BE2C (cell line): ENCODE measurements around the gene PRKD2.

Experiments used
- DNase-seq: peaks from one replicate; pipeline ENCODE4 v3.0.0-alpha.2; 2020
- H3K27me3 ChIP-seq: fragments of 250-450 bp; sonication (Bioruptor Pico); 2 replicates; pipeline ENCODE4 v1.5.1; 2020; ENCODE audit warnings: mild to moderate bottlenecking
- H3K36me3 ChIP-seq: fragments of 250-450 bp; sonication (Bioruptor Pico); 2 replicates; pipeline ENCODE4 v1.5.1; 2020; ENCODE audit warnings: mild to moderate bottlenecking
- H3K4me1 ChIP-seq: fragments of 250-450 bp; sonication (Bioruptor Pico); 2 replicates; pipeline ENCODE4 v1.5.1; 2020
- H3K4me3 ChIP-seq: 2 replicates; pipeline ENCODE4 v1.5.1; 2011; ENCODE audit warnings: low read depth, low read length
- H3K9me3 ChIP-seq: fragments of 250-450 bp; sonication (Bioruptor Pico); 2 replicates; pipeline ENCODE4 v1.5.1; 2020
- CTCF ChIP-seq: IDR thresholded peaks from 2 replicates; pipeline ENCODE4 v1.5.1; 2012; ENCODE audit warnings: mild to moderate bottlenecking, low read depth, low read length

PRKD2 gene

GRCh38 chr19:46720503-46721239 is 3.8 kb upstream of the PRKD2 start:
- Histone ChIP-seq H3K27me3 (no peaks in the 10 kb centered on the region), H3K9me3 (no peaks in the 10 kb centered on the region), H3K4me1 (no peaks in the 10 kb centered on the region), H3K4me3 (no peak overlapping the region), H3K36me3 (peaks cover 65% of the 10 kb centered on the region)
- TF ChIP-seq CTCF = no peak
- DNase-seq = no peak

- Histone ChIP-seq H3K4me3 (no peak overlapping the region), H3K4me1 (no peaks in the 10 kb centered on the region; the same call in 1 of the 2 replicates), H3K9me3 (no peaks in the 10 kb centered on the region), H3K27me3 (no peaks in the 10 kb centered on the region), H3K36me3 (peaks cover 57% of the 10 kb centered on the region)
- no peak for TF ChIP-seq CTCF
- no peak for DNase-seq
Measured at GRCh38 chr19:46719629-46720502, 3.0 kb upstream of the PRKD2 start.

- no peaks in the 10 kb centered on the region for H3K27me3 ChIP-seq
- no peak for TF ChIP-seq CTCF
- DNase-seq = no peak
- H3K36me3 ChIP-seq = peaks cover 50% of the 10 kb centered on the region
- no peak overlapping the region for H3K4me3 ChIP-seq
- no peaks in the 10 kb centered on the region; the same call in 1 of the 2 replicates for H3K4me1 ChIP-seq
- H3K9me3 ChIP-seq = no peaks in the 10 kb centered on the region
Measured at GRCh38 chr19:46718934-46719622, 2.2 kb upstream of the PRKD2 start.

- no peaks in the 10 kb centered on the region; the same call in 1 of the 2 replicates for H3K4me1 ChIP-seq
- no peak overlapping the region for H3K4me3 ChIP-seq
- H3K27me3 ChIP-seq = no peaks in the 10 kb centered on the region
- no peak for DNase-seq
- H3K9me3 ChIP-seq = no peaks in the 10 kb centered on the region
- TF ChIP-seq CTCF = no peak
- peaks cover 43% of the 10 kb centered on the region for H3K36me3 ChIP-seq
Measured at GRCh38 chr19:46718157-46718933, 1.4 kb upstream of the PRKD2 start.

- no peak for DNase-seq
- no peaks in the 10 kb centered on the region for H3K9me3 ChIP-seq
- H3K36me3 ChIP-seq = peaks cover 37% of the 10 kb centered on the region
- H3K4me3 ChIP-seq = peak overlapping the region; percentile 81
- no peaks in the 10 kb centered on the region; the same call in 1 of the 2 replicates for H3K4me1 ChIP-seq
- no peak for TF ChIP-seq CTCF
- no peaks in the 10 kb centered on the region for H3K27me3 ChIP-seq
Measured at GRCh38 chr19:46717716-46718143, 816 bp upstream of the PRKD2 start.
